SK-N-SH (cell line): ENCODE results near the gene FGFBP1. TPM values are rescaled to one million over a fixed set of nuclear protein-coding genes. Genes with fewer than 3 reads are reported as not detected.
"Not testable (repeated sequence)": the region's sequence is repeated elsewhere in the genome, so short reads cannot be mapped to it uniquely, and the experiment has no call there.

Experiments
- CTCF ChIA-PET: fragments of 300-600, 350-600 bp; formaldehyde crosslinking; extraction: SDS; loops from one replicate; lab custom pipeline; 2021; lab: Yijun Ruan, JAX
- POLR2A ChIA-PET: fragments of 350-600 bp; sonication (Branson Sonifier 250); formaldehyde crosslinking; extraction: SDS; loops from one replicate; lab custom pipeline; 2020; ENCODE audit warnings: antibody characterized with exemption, inconsistent platforms; lab: Yijun Ruan, JAX
- DNase-seq: peaks from one replicate; pipeline ENCODE4 v3.0.0; 2012
- H2AFZ ChIP-seq: fragments of 200-600 bp; sonication (generic); 2 replicates; pipeline ENCODE4 v1.8.1; 2016; ENCODE audit warnings: antibody characterized with exemption, mild to moderate bottlenecking, low read depth
- H3F3A ChIP-seq: fragments of 200-600 bp; sonication (generic); replicated peaks from 2 replicates; pipeline ENCODE3; 2016; ENCODE audit warnings: antibody characterized with exemption, mild to moderate bottlenecking; ENCODE audit not compliant: insufficient read depth
- H3K27ac ChIP-seq, 2 experiments: fragments of 200-500 bp in 1 of 2; fragments of 200-600 bp in 1 of 2; sonication (Bioruptor generic) in 1 of 2; sonication (generic), shearing (Covaris generic) in 1 of 2; 2 replicates each; pipeline versions ENCODE4 v1.5.1 to v1.6.1; 2014 to 2016; ENCODE audit warnings: low read depth in 2 of 2, inconsistent platforms in 1 of 2, low read length in 1 of 2, mild to moderate bottlenecking in 1 of 2, mixed read lengths in 1 of 2
- H3K27me3 ChIP-seq: fragments of 200-600 bp; sonication (generic), shearing (Covaris generic); 2 replicates; pipeline ENCODE4 v1.6.1; 2016; ENCODE audit warnings: mixed run types; ENCODE audit not compliant: insufficient read depth
- H3K36me3 ChIP-seq, 2 experiments: fragments of 200-500 bp in 1 of 2; fragments of 200-600 bp in 1 of 2; sonication (Bioruptor generic) in 1 of 2; sonication (generic) in 1 of 2; replicated peaks in 1 of 2; 2 replicates each; pipeline versions ENCODE3 to v1.5.1; 2014 to 2016; ENCODE audit warnings: low read length in 1 of 2, mild to moderate bottlenecking in 1 of 2; ENCODE audit not compliant: insufficient read depth in 2 of 2, control insufficient read depth in 1 of 2
- H3K4me1 ChIP-seq, 2 experiments: fragments of 200-500 bp in 1 of 2; fragments of 200-600 bp in 1 of 2; sonication (Bioruptor generic) in 1 of 2; sonication (generic), shearing (Covaris generic) in 1 of 2; 2 replicates each; pipeline versions ENCODE4 v1.5.1 to v1.6.1; 2014 to 2016; ENCODE audit warnings: low read depth in 1 of 2, low read length in 1 of 2, mixed run types in 1 of 2; ENCODE audit not compliant: insufficient read depth in 2 of 2, control insufficient read depth in 1 of 2
- H3K4me2 ChIP-seq: fragments of 200-600 bp; sonication (generic), shearing (Covaris generic); 2 replicates; pipeline ENCODE4 v1.6.1; 2017; ENCODE audit warnings: mixed run types
- H3K4me3 ChIP-seq, 2 experiments: fragments of 200-500 bp in 1 of 2; fragments of 200-600 bp in 1 of 2; sonication (Bioruptor generic) in 1 of 2; sonication (generic), shearing (Covaris generic) in 1 of 2; 2 replicates each; pipeline versions ENCODE4 v1.5.1 to v1.8.1; 2014 to 2016; ENCODE audit warnings: low read depth in 2 of 2, inconsistent platforms in 1 of 2, low read length in 1 of 2, mild to moderate bottlenecking in 1 of 2, mixed read lengths in 1 of 2, moderate library complexity in 1 of 2
- H3K79me2 ChIP-seq: fragments of 200-600 bp; sonication (generic); 2 replicates; pipeline ENCODE4 v1.8.1; 2017; ENCODE audit warnings: mild to moderate bottlenecking; ENCODE audit not compliant: insufficient read depth
- H3K9ac ChIP-seq: fragments of 200-600 bp; sonication (generic); 2 replicates; pipeline ENCODE4 v1.6.1; 2017; ENCODE audit warnings: mixed run types
- H3K9me2 ChIP-seq: fragments of 200-600 bp; sonication (generic); 2 replicates; pipeline ENCODE4 v1.6.1; 2017; ENCODE audit warnings: mixed run types
- H3K9me3 ChIP-seq: fragments of 200-600 bp; sonication (generic); 2 replicates; pipeline ENCODE4 v1.6.1; 2017; ENCODE audit warnings: mixed run types, mild to moderate bottlenecking, moderate library complexity
- H4K20me1 ChIP-seq: fragments of 200-600 bp; sonication (generic); 2 replicates; pipeline ENCODE4 v1.6.1; 2017; ENCODE audit warnings: mild to moderate bottlenecking, mixed run types; ENCODE audit not compliant: insufficient read depth
- EZH2phosphoT487 ChIP-seq: fragments of 200-600 bp; sonication (generic); IDR thresholded peaks from 2 replicates; pipeline ENCODE4 v1.6.1; 2017; ENCODE audit warnings: low read depth, mixed run types, mild to moderate bottlenecking, antibody characterized with exemption, moderate library complexity, borderline replicate concordance
- FOXM1 ChIP-seq: IDR thresholded peaks from 2 replicates; pipeline ENCODE4 v1.4.0; 2012; ENCODE audit warnings: low read depth, mild to moderate bottlenecking
- GABPA ChIP-seq: IDR thresholded peaks from 2 replicates; pipeline ENCODE4 v1.4.0; 2012; ENCODE audit warnings: low read depth, mild to moderate bottlenecking
- GATA2 ChIP-seq: sonication (generic); formaldehyde crosslinking; IDR thresholded peaks from 2 replicates; pipeline ENCODE4 v1.5.0; 2020; ENCODE audit warnings: mild to moderate bottlenecking, missing genetic modification reagents
- JUND ChIP-seq: IDR thresholded peaks from 2 replicates; pipeline ENCODE4 v1.4.0; 2012
- MXI1 ChIP-seq: IDR thresholded peaks from 2 replicates; pipeline ENCODE4 v1.6.1; 2012; ENCODE audit warnings: mild to moderate bottlenecking, low read depth, low read length, improper control_type of control experiment
- RCOR1 ChIP-seq: fragments of 150-350 bp; IDR thresholded peaks from 2 replicates; pipeline ENCODE4 v1.6.1; 2017; ENCODE audit warnings: antibody characterized with exemption, low read length
- REST ChIP-seq: IDR thresholded peaks from 2 replicates; pipeline ENCODE4 v1.6.1; 2012; ENCODE audit warnings: mild to moderate bottlenecking, low read depth, low read length, moderate library complexity
- SIN3A ChIP-seq: IDR thresholded peaks from 2 replicates; pipeline ENCODE4 v1.6.1; 2012; ENCODE audit warnings: low read depth, mild to moderate bottlenecking, low read length, moderate library complexity, borderline replicate concordance
- SMC3 ChIP-seq: IDR thresholded peaks from 2 replicates; pipeline ENCODE4 v1.6.1; 2012; ENCODE audit warnings: low read depth, low read length, improper control_type of control experiment
- YY1 ChIP-seq: IDR thresholded peaks from 2 replicates; pipeline ENCODE4 v1.4.0; 2012; ENCODE audit warnings: low read depth, mild to moderate bottlenecking
- ZBTB33 ChIP-seq: IDR thresholded peaks from 2 replicates; pipeline ENCODE4 v1.4.0; 2012; ENCODE audit warnings: low read depth, borderline replicate concordance
- WGBS: methylation state at CpG from one replicate; pipeline ENCODE4 v1.1.6; 2017; ENCODE audit warnings: low lambda C conversion rate; 5-methylcytosine and 5-hydroxymethylcytosine counted together
- polyA plus RNA-seq, 3 experiments: library from polyadenylated mRNA; depleted of rRNA; stranded (reverse); fragments of >200 nt; gene quantifications; 2 replicates each; pipeline ENCODE4 v1.2.3, GENCODE V29; 2012
- TF ChIP-seq, protein P1 (sequence below): IDR thresholded peaks from 2 replicates; pipeline ENCODE4 v1.4.0; 2012; ENCODE audit warnings: low read depth, borderline replicate concordance
- TF ChIP-seq, protein P2 (sequence below): fragments of 200-600 bp; sonication (generic); IDR thresholded peaks from 2 replicates; pipeline ENCODE4 v1.6.1; 2017; ENCODE audit warnings: antibody characterized with exemption, mild to moderate bottlenecking, moderate library complexity

FGFBP1 gene
- polyA plus RNA-seq, 1 of the 3 experiments (the other 2 are of a cell fraction) = 0.13 TPM

DNA sequence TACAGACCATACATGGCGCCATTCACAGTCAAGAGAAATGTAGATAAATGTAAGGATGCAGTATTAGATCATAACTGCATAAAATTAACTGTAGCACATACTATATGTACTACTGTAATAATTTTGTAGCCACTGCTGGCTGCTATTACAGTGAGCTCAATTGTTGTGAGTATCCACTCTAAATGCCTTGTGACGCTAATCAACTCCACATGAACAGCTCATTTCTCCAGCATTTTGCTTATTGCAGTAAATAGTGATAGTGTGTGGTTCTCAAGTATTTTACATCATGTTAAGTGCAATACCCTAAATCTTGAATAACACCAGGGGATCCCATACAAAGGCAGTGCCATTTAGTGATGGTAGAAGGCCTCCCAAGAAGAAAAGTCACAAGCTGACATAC is 21.2 kb downstream of the FGFBP1 start:
- no peak for DNase-seq
- POLR2A ChIA-PET = no interaction called here
- CTCF ChIA-PET = interaction anchor here (0.7 to 4.4 kb wide), 6 partner anchors 8 to 111 kb away, joined by 3 to 23 read pairs (median 3); partner anchors contain the start of gene FGFBP1
- no peaks in the 10 kb centered on the region for H3K36me3 ChIP-seq
- H3K9me3 ChIP-seq = no peaks in the 10 kb centered on the region
- TF ChIP-seq, protein P1, sequence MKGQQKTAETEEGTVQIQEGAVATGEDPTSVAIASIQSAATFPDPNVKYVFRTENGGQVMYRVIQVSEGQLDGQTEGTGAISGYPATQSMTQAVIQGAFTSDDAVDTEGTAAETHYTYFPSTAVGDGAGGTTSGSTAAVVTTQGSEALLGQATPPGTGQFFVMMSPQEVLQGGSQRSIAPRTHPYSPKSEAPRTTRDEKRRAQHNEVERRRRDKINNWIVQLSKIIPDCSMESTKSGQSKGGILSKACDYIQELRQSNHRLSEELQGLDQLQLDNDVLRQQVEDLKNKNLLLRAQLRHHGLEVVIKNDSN = no peak
- TF ChIP-seq RCOR1 (no peak), MXI1 (no peak), ZBTB33 (no peak), JUND (no peak), EZH2phosphoT487 (no peak), GABPA (no peak), GATA2 (CRISPR knock-in tag) (no peak), FOXM1 (no peak), SIN3A (no peak), YY1 (no peak), REST (no peak), SMC3 (no peak)
- TF ChIP-seq, protein P2, sequence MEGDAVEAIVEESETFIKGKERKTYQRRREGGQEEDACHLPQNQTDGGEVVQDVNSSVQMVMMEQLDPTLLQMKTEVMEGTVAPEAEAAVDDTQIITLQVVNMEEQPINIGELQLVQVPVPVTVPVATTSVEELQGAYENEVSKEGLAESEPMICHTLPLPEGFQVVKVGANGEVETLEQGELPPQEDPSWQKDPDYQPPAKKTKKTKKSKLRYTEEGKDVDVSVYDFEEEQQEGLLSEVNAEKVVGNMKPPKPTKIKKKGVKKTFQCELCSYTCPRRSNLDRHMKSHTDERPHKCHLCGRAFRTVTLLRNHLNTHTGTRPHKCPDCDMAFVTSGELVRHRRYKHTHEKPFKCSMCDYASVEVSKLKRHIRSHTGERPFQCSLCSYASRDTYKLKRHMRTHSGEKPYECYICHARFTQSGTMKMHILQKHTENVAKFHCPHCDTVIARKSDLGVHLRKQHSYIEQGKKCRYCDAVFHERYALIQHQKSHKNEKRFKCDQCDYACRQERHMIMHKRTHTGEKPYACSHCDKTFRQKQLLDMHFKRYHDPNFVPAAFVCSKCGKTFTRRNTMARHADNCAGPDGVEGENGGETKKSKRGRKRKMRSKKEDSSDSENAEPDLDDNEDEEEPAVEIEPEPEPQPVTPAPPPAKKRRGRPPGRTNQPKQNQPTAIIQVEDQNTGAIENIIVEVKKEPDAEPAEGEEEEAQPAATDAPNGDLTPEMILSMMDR = no peak
- H3K79me2 ChIP-seq = no peaks in the 10 kb centered on the region
- H3K4me1 ChIP-seq = peaks cover 11 to 13% of the 10 kb centered on the region in 2 experiments; a peak in 3 of 4 replicates
- no peak overlapping the region for H3K27ac ChIP-seq
- WGBS = 93% methylated on average over 2 of the region's 2 CpGs
- H2AFZ ChIP-seq = no peak overlapping the region
- no peak overlapping the region for H3K4me2 ChIP-seq
- H3K9ac ChIP-seq = no peak overlapping the region
- H3K9me2 ChIP-seq = no peaks in the 10 kb centered on the region
- H4K20me1 ChIP-seq = no peaks in the 10 kb centered on the region
- peaks cover 21% of the 10 kb centered on the region for H3F3A ChIP-seq
- no peak overlapping the region for H3K4me3 ChIP-seq
- H3K27me3 ChIP-seq = no peaks in the 10 kb centered on the region

DNA sequence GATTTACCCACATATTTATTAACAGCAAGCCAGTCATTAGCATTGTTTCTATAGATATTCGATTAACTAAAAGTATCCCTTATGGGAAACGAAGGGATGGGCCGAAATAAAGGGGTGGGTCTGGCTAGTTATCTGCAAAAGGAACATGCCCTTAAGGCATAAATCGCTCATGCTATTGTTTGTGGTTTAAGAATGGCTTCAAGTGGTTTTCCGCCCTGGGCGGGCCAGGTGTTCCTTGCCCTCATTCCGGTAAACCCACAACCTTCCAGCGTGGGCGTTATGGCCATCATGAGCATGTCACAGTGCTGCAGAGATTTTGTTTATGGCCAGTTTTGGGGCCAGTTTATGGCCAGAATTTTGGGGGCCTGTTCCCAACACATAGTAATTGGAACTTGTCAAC is 22.2 kb downstream of the FGFBP1 start:
- H3K36me3 ChIP-seq, H4K20me1 ChIP-seq, H2AFZ ChIP-seq, H3K9ac ChIP-seq, DNase-seq, H3K9me2 ChIP-seq, H3K27ac ChIP-seq, H3K4me1 ChIP-seq, POLR2A ChIA-PET, H3K79me2 ChIP-seq, H3K4me3 ChIP-seq, H3K27me3 ChIP-seq, H3K9me3 ChIP-seq, H3K4me2 ChIP-seq: not testable (repeated sequence)
- CTCF ChIA-PET = interaction anchor here (1.0 to 4.4 kb wide), 4 partner anchors 9 to 111 kb away, joined by 3 to 23 read pairs (median 10); no protein-coding TSS in a partner anchor
- WGBS = 94% methylated on average over 8 of the region's 9 CpGs
- peaks cover 21% of the 10 kb centered on the region for H3F3A ChIP-seq
